HG02938 (cell line): ENCODE measurements around the gene NR2F1-AS1.
"Not testable (repeated sequence)": the region's sequence is repeated elsewhere in the genome, so short reads cannot be mapped to it uniquely, and the experiment has no call there.

Source experiments
- ATAC-seq: cut with Tn5 transposase; IDR thresholded peaks from one replicate; pipeline ENCODE4 v1.9.1; 2021; ENCODE audit warnings: mild to moderate bottlenecking, moderate library complexity; ENCODE audit not compliant: unreplicated experiment

Gene NR2F1-AS1

DNA sequence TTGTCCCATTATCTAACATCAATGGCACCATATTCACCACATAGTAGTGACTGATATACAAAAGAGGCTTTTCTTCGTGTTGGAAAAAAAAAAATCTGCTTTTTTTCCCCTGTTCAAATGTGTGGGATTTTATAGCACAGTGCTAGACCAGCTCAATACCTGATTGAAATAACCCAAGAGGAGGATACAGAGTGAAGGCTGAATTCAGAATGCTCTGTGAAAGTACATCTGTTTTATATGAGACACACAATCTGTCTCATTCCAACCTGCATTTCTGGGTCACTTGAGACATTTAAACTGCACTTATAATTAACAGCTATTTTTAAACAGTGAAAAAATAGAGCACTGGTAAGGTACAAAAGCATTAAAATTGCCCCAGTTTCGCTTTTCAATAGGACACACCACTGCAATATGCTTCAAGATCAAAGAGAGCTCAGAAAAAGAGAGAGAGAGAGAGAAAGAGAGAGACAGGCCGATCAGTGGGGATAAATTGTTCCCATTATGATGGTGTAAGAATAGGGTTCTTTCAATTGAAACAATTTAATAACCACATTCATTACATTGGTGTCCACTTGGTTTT lies 179.3 kb downstream of the NR2F1-AS1 start:
- ATAC-seq: no peak

DNA sequence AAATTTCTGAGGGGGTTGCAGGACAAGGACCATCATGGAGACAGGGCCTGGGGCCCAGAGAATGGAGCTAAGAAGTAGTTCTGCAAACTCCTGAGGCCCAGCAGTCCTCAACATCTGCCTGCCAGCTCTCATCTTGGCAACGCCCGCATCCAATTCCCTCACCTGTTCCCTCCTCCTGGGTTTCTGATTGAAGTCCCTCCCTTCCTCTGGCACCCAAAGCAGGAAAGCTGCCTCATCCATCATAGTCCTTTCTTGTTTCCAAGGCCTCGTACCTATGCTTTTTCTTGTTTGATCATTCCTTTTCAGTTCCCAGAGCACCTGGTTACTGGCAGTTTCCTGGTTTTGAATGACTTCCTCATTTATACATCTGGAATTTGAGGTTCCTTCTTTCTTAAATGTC lies 181.3 kb downstream of the NR2F1-AS1 start:
- ATAC-seq: no peak

DNA sequence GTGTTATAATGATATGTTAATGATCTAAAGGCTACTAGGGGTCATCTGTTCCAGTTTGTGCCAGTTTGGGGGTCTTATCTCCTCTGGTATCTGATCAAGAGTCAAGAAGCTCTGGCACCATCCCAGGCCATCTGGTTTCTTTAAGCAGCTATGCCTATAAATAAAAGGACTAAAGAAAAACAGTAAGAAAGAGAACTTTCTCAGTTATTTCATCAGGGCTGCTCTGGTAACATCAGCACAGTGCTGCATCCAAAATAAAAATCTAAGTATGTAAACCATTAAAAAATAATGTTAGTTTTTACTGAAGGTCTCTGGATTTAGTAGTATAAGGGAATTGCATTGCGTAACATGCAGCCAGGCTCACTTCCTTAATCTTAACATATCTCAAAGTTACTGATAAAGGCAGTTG lies 185.0 kb downstream of the NR2F1-AS1 start:
- no peak for ATAC-seq

DNA sequence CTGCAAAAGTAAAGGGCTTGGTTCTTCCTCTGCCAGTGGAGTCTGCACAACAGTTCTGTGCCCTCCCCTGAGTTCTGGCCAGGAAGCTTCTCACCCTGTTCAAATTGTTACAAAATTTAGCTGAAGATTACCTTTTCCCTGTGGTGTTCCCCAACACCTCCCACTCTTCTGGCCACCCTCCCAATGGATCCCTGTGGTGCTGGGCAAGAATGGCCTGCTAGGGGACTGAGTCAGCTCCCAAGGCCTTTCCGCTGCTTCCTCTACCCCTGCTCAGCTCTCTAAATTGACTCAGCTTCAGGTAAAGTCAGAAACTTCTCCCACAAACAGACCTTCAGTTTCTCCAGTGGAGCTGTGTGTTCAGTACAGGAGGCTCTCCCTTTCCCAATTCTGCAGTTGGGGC lies 186.0 kb downstream of the NR2F1-AS1 start:
- ATAC-seq: no peak

DNA sequence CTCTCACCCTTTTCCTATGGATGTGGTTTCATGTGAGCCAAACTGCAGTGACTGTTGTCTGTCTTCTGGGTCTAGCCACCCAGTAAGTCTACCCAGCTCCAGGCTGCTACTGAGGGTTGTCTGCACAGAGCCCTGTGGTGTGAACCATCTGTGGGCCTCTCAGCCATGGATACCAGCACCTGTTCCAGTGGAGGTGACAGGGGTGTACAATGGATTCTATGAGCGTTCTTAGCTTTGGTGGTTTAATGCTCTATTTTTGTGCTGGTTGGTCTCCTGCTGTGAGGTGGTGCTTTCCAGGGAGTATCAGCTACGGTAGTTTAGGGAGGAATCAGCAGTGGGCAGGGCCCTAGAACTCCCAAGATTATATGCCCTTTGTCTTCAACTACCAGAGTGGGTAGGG lies 186.7 kb downstream of the NR2F1-AS1 start:
- no peak for ATAC-seq

DNA sequence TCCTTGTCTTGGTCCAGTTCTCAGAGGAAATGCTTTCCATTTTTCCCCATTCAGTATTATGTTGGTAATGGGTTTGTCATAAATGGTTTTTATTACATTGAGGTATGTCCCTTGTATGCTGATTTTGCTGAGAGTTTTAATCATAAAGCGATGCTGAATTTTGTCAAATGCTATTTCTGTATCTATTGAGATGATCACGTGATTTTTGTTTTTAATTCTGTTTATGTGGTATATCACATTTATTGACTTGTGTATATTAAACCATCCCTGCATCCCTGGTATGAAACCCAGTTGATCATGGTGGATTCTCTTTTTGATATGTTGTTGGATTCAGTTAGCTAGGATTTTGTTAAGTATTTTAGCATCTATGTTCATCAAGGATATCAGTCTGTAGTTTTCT lies 189.8 kb downstream of the NR2F1-AS1 start:
- ATAC-seq: not testable (repeated sequence)

DNA sequence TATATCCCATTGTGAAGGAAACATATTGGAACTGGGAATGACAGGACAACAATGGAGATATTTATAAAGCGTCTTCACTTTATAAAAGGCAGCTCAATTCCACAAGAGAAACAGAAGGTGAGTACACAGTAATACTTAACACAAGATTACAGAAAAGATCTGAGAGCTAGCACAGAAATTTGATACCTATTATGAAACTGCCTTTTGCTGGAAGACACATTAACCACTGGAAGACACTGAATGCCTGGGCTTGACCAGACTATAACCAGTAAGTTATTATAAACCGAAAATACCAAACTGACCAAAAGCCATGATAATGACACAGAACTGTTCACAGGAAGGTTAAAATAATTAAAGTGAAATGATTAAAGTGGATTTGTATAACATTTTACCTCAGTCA lies 195.4 kb downstream of the NR2F1-AS1 start:
- no peak for ATAC-seq

DNA sequence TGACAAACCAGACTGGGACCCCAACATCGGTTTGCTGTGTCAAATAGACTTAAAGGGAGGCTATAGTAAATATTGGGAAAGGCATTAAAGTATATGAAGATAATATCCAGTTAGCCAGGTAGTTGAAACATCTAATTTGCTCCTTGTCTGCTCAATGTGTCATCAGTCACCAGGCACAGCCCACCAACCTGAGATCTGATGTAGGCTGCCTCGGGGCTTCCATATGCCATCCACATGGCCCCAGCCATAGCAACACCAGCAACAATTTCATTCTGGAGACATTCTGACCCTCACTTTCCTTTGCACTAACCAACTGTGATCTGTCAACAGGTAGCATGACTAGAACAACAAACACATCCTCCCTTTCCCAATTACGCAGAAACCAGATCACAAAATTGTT lies 196.0 kb downstream of the NR2F1-AS1 start:
- no peak for ATAC-seq

DNA sequence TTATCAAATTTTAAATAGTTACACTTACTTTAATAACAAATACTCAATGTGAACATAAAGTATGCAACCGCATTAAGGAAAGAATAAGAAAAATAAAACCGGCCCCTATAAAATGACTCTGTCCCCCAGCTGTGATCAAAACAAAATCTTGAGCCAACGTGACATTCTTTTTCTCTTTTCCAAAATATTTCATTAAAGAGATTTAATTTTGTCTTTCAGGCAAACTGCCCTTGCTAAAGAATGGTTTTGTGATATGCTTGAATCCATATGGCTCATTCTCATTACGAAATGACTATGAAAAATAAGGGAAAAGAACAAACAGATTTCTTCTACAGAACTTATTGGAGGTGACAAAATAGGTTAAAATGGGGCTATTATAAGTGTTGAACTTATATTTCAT lies 197.0 kb downstream of the NR2F1-AS1 start:
- no peak for ATAC-seq

DNA sequence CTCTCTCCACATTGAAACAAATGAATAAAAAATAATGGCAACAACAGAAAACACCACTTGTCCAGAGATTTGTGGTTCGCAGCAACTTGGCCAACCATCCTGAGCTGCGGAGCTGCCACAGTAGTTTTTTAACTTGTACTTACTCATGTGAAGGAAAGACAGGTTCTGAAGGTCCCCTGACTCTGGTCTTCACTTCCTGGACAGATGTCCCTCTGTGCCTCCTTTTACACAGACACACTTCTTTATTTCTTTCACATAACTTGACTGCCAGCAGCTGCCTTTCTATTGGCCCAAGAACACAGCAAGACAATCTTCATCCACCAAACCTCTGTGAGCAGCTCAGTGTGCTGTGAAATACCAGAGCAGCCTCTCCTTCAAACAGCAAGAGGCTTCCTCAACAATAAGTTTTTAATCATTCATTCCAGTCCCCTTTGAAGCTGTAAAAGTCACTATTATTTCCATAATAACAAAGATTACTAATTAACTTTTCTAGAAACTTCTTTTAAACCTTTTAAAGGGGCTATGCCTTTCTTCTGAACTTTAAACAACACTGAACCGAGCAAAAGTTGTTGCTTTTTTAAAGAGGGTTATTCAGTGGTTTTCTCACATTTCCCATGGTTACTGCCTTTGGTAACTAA lies 198.7 kb downstream of the NR2F1-AS1 start:
- ATAC-seq: no peak

DNA sequence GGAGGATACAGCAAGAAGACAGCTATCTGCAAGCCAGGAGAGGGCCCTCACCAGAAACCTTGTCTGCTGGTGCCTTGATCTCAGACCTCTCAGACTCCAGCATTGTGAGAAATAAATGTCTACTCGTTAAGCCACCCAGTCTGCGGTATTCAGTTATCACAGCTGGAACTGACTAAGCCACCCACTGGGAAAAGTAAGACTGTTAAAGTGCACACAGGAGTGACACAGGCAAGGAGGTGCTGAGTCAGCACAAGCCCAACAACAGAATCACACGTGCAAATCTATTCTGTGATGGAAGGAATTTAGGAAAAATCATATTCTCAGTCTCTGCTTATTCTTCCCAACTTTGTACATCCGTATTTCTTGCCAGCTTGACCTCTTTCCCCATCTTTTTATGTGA lies 200.0 kb downstream of the NR2F1-AS1 start:
- ATAC-seq: no peak

DNA sequence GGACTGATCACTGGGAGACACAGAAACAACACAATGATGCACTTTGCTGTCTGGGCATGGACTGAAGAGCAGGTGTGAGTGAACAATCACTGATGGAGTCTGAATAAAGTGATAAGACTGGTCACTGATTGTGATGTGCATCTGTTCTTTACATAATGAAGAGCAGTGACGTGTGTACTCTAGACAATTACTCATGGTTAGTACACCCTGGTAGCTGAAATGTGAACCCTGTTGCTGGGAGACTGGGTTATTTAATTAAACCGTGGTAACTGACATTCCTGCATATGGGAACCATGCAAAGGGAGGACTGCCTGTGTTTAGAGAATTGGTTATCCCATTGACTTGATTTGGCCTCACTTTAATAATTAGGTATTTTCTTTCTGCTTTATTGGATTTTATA lies 202.9 kb downstream of the NR2F1-AS1 start:
- ATAC-seq: no peak

DNA sequence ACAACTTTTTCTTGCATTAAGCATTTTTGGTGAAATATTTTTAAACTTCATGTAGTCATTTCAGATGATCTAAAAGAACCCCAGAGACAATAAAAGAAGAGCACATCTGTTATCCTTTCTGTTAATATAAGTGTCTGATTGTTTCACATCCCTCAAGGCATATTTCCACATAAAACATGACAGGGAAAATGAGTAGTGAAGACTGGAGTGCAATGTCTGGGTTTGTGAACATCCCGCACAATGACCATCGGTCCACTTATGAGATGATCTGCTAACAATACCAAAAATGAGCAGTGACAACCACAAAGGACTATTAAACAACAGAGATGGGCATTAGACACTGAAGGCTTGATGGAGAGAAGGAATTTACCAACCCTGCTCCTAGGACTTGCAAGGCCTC lies 209.1 kb downstream of the NR2F1-AS1 start:
- no peak for ATAC-seq

DNA sequence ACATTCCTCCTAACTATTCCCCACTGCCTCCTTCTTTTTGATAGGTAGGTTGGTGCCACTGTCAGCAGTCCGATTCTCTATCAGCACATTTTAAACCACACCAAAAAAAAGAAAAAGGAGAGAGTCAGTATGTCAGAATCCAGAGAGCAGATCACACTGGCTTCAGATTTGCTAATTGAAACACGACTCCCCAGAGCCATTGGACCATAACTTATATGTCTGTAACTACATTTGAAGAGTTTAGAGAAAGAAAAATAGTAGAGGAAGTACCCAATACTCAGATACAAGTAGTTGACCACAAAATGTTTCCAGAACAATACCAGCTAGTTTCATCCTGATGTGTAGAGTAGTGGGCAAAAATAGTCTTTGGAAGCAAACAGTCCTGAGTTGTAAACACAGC lies 216.6 kb downstream of the NR2F1-AS1 start:
- ATAC-seq: no peak

DNA sequence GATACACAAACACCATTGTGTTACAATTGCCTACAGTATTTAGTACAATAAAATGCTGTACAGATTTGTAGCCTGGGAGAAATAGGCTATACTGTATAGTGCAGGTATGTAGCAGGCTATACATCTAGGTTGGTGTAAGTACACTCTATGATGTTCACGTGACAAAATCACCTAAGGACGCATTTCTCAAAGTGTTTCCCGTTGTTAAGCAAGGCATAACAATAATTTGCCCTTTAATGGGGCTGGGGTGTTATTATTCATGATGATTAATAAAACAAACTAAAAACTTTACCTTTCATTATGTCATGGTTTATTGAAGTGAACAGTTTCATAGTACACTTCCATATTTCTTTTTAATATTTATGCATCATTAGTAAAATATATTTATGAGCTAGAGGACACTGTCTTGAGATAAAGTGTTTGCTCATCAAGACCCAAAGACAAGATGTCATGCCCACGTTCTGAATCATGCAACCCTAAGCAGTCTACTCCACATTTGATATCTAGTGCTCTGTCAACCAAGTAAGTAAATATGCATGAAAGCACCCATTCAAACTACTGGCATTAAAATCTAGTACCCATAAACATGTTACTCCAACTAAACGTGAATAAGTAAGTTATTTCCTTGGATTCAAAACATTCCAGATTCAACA lies 220.5 kb downstream of the NR2F1-AS1 start:
- ATAC-seq: no peak

DNA sequence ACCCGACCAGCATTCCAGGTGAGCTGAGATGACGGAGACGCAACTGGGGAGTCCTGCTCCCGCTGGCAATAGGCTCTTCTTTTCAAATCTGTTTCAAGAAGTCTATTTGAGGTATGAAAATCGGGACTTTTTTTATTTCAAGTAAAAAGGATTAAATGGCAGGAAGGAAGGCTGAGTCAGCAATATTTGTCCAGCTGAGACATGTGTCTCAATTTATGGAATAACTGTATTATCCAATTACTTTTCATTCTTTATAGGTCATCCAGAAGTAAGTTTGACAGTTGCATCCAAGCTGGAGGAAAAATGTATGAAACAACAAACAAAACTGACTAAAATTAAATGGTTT lies 221.1 kb downstream of the NR2F1-AS1 start:
- no peak for ATAC-seq
